Upper lobe of left lung (tissue), 6 donors: Measurements from ENCODE around the gene TMEM209. TPM values are rescaled to one million over a fixed set of nuclear protein-coding genes. Genes with fewer than 3 reads are reported as not detected.
"Not testable (repeated sequence)": the region's sequence is repeated elsewhere in the genome, so short reads cannot be mapped to it uniquely, and the experiment has no call there.

Experiments used
- ATAC-seq, 2 donors: fragments of 200-7000 bp; cut with Tn5 transposase; one replicate each; pipeline ENCODE4 v1.9.1; 2022; ENCODE audit warnings: mild to moderate bottlenecking in 2 of 2, moderate library complexity in 2 of 2; ENCODE audit not compliant: low FRiP score in 2 of 2
- DNase-seq, 2 donors: peaks; one replicate each; pipeline ENCODE4 v3.0.0-alpha.2; 2019 to 2020
- H3K27ac ChIP-seq, 4 donors: fragments of 200-600 bp; sonication (generic); one replicate each; pipeline ENCODE4 v1.5.1; 2016 to 2019
- H3K27me3 ChIP-seq, 4 donors: fragments of 200-600 bp; sonication (generic); one replicate each; pipeline ENCODE4 v1.5.1; 2017 to 2019
- H3K36me3 ChIP-seq, 4 donors: fragments of 200-600 bp; sonication (generic); one replicate each; pipeline ENCODE4 v1.5.1; 2016 to 2019
- H3K4me1 ChIP-seq, 4 donors: fragments of 200-600 bp; sonication (generic); one replicate each; pipeline ENCODE4 v1.5.1; 2018 to 2019
- H3K4me3 ChIP-seq, 4 donors: fragments of 200-600 bp; sonication (generic); one replicate each; pipeline ENCODE4 v1.5.1; 2017 to 2019; ENCODE audit warnings: mild to moderate bottlenecking in 2 of 4, moderate library complexity in 1 of 4
- H3K9me3 ChIP-seq, 4 donors: fragments of 200-600 bp; sonication (generic); one replicate each; pipeline ENCODE4 v1.5.1; 2018 to 2019
- EP300 ChIP-seq, 4 donors: sonication (generic); formaldehyde crosslinking; IDR thresholded peaks; one replicate each; pipeline ENCODE4 v1.5.1; 2017; ENCODE audit warnings: antibody characterized with exemption in 4 of 4, control low read depth in 2 of 4
- POLR2A ChIP-seq, 4 donors: fragments of 450-650 bp; IDR thresholded peaks; one replicate each; pipeline ENCODE4 v1.5.1; 2016 to 2017; ENCODE audit warnings: antibody characterized with exemption in 4 of 4, mild to moderate bottlenecking in 2 of 4
- POLR2AphosphoS5 ChIP-seq, 2 donors: sonication (generic); formaldehyde crosslinking; IDR thresholded peaks; one replicate each; pipeline ENCODE4 v1.5.1; 2017; ENCODE audit warnings: antibody characterized with exemption in 2 of 2
- WGBS, 2 donors: methylation state at CpG; one replicate each; pipeline ENCODE4 v1.1.5; 2017 to 2018; 5-methylcytosine and 5-hydroxymethylcytosine counted together
- total RNA-seq, 6 donors: library from RNA; depleted of rRNA in 4 of 6; stranded (reverse); fragments of >200 nt in 4 of 6; gene quantifications; one replicate each; pipeline versions ENCODE4 v1.1.0 to v1.2.1, GENCODE V29; 2016 to 2021
- TF ChIP-seq, protein P1 (sequence below), 6 experiments: fragments of 450-650 bp in 4 of 6; fragments of 200-600 bp in 2 of 6; sonication (generic) in 2 of 6; IDR thresholded peaks; one replicate each; pipeline ENCODE4 v1.5.1; 2016 to 2019; ENCODE audit warnings: antibody characterized with exemption in 6 of 6
- donor health status: DM: no; HTN: no; CAD: no; lungs with moderate emphysema.
- donor health status: DM: no; HTN: yes; CAD: no; lungs with severe emphysema.

TMEM209 gene
- total RNA-seq, 6 donors from 2014 or later, result 6.2 to 23.3 (median 14.7) TPM

GRCh38 chr7:130228840-130229502 lies 23.8 kb upstream of the TMEM209 start:
- no peak overlapping the region for H3K27ac ChIP-seq
- no peak for TF ChIP-seq POLR2AphosphoS5 (IDR thresholded peaks at IDR 0.05)
- no peak for TF ChIP-seq EP300 (IDR thresholded peaks at IDR 0.05)
- no peak for TF ChIP-seq POLR2A (IDR thresholded peaks at IDR 0.05)
- TF ChIP-seq, protein P1, sequence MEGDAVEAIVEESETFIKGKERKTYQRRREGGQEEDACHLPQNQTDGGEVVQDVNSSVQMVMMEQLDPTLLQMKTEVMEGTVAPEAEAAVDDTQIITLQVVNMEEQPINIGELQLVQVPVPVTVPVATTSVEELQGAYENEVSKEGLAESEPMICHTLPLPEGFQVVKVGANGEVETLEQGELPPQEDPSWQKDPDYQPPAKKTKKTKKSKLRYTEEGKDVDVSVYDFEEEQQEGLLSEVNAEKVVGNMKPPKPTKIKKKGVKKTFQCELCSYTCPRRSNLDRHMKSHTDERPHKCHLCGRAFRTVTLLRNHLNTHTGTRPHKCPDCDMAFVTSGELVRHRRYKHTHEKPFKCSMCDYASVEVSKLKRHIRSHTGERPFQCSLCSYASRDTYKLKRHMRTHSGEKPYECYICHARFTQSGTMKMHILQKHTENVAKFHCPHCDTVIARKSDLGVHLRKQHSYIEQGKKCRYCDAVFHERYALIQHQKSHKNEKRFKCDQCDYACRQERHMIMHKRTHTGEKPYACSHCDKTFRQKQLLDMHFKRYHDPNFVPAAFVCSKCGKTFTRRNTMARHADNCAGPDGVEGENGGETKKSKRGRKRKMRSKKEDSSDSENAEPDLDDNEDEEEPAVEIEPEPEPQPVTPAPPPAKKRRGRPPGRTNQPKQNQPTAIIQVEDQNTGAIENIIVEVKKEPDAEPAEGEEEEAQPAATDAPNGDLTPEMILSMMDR (IDR thresholded peaks at IDR 0.05), result no peak
- ATAC-seq (no peak), DNase-seq (no peak)
- H3K9me3 ChIP-seq, result no peaks in the 10 kb centered on the region
- no peak overlapping the region for H3K4me3 ChIP-seq
- no peaks in the 10 kb centered on the region for H3K4me1 ChIP-seq
- no peaks in the 10 kb centered on the region for H3K36me3 ChIP-seq
- no peaks in the 10 kb centered on the region for H3K27me3 ChIP-seq
- whole genome bisulfite sequencing, 2 donors, result 84% methylated on average over 7 of the region's 7 CpGs

DNA sequence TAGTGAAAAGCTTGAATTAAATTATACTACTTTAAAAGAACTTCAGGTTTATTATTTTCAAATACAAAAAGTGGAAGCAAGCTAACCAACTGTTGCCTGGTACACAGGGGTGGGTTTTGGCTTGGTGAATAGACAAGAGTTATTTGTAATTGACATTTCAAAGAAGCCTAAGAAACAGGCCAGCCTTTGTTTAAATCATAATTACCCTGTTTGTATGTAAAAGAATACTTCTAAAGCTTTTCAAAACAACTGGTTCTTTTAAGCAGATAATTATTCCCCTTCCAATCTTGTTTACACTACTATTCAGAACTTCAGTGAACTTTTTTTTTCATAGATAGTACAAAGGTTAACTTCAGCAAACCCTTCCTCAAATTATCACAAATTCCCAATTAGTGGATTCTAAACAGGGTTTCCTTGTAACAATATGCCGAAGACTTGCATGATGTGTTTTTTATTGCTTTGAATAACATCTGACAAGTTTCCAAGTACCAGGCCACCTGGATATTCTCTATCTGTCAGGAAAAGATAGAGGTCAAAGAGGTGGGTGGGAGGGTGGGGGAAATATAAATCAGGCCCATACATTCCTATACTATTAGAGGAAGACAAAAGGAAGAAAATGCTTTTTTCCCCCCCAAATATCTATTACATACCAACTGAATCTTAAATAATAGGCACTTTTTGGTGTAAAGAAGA lies 22.8 kb upstream of the TMEM209 start:
- H3K27ac ChIP-seq, result no peak overlapping the region
- no peak overlapping the region for H3K4me3 ChIP-seq
- 84 to 89% methylated on average over 1 of the region's 1 CpG for WGBS, 2 donors
- DNase-seq (no peak), ATAC-seq (no peak)
- no peaks in the 10 kb centered on the region for H3K36me3 ChIP-seq
- no peaks in the 10 kb centered on the region for H3K9me3 ChIP-seq
- TF ChIP-seq, protein P1 (IDR thresholded peaks at IDR 0.05), result no peak
- no peak for TF ChIP-seq POLR2A (IDR thresholded peaks at IDR 0.05)
- no peak for TF ChIP-seq EP300 (IDR thresholded peaks at IDR 0.05)
- TF ChIP-seq POLR2AphosphoS5 (IDR thresholded peaks at IDR 0.05), result no peak
- no peaks in the 10 kb centered on the region for H3K27me3 ChIP-seq
- no peaks in the 10 kb centered on the region for H3K4me1 ChIP-seq

DNA sequence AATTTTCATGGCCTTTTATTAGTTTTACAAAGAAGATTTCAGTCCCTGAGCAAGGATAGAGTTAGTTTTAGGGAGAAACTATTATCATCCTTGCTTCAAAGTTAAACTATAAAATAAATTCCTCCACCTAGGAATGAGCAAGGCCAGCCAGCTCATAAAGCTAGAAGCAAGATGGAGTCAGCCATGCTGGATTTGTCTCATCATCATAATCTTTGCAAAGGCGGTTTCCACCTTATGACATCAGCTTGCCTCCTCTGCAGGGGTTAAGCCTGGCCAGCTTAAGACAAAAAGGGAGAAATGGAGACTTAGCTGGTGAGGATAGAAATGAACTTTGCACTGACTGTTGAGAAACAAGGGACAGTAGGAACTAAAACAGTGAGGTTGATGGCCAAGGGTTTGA lies 21.1 kb upstream of the TMEM209 start:
- no peaks in the 10 kb centered on the region for H3K4me1 ChIP-seq

GRCh38 chr7:130224923-130225322 lies 19.7 kb upstream of the TMEM209 start:
- not testable (repeated sequence) for DNase-seq, ATAC-seq, H3K27me3 ChIP-seq, H3K27ac ChIP-seq, H3K36me3 ChIP-seq, H3K9me3 ChIP-seq, H3K4me3 ChIP-seq, H3K4me1 ChIP-seq
- 83 to 86% methylated on average over 3 of the region's 3 CpGs for WGBS, 2 donors

More for the DNA sequence above, 21.1 kb upstream of the TMEM209 start:
- Histone ChIP-seq H3K27ac (no peak overlapping the region), H3K9me3 (no peaks in the 10 kb centered on the region), H3K27me3 (no peaks in the 10 kb centered on the region), H3K4me3 (no peak overlapping the region), H3K36me3 (no peaks in the 10 kb centered on the region)
- TF ChIP-seq EP300 (IDR thresholded peaks at IDR 0.05), result no peak
- TF ChIP-seq POLR2A (IDR thresholded peaks at IDR 0.05), result no peak
- TF ChIP-seq, protein P1 (IDR thresholded peaks at IDR 0.05), result no peak
- no peak for TF ChIP-seq POLR2AphosphoS5 (IDR thresholded peaks at IDR 0.05)
- DNase-seq (no peak), ATAC-seq (no peak)
- 79 to 96% methylated on average over 1 of the region's 1 CpG for WGBS, 2 donors

- no peak overlapping the region for H3K4me3 ChIP-seq
- TF ChIP-seq POLR2A (IDR thresholded peaks at IDR 0.05), result no peak
- TF ChIP-seq, protein P1 (IDR thresholded peaks at IDR 0.05), result no peak
- TF ChIP-seq POLR2AphosphoS5 (IDR thresholded peaks at IDR 0.05), result no peak
- no peak for TF ChIP-seq EP300 (IDR thresholded peaks at IDR 0.05)
- no peaks in the 10 kb centered on the region for H3K9me3 ChIP-seq
- no peaks in the 10 kb centered on the region for H3K36me3 ChIP-seq
- no peaks in the 10 kb centered on the region for H3K27me3 ChIP-seq
- WGBS, 2 donors, result 91 to 93% methylated on average over 5 of the region's 5 CpGs
- no peak overlapping the region for H3K27ac ChIP-seq
- DNase-seq (no peak), ATAC-seq (no peak)
- H3K4me1 ChIP-seq, result no peaks in the 10 kb centered on the region
Measured at GRCh38 chr7:130224210-130224609, 19.0 kb upstream of the TMEM209 start.
